ENCODE data around the gene PPP6R3.

Gene PPP6R3

DNA sequence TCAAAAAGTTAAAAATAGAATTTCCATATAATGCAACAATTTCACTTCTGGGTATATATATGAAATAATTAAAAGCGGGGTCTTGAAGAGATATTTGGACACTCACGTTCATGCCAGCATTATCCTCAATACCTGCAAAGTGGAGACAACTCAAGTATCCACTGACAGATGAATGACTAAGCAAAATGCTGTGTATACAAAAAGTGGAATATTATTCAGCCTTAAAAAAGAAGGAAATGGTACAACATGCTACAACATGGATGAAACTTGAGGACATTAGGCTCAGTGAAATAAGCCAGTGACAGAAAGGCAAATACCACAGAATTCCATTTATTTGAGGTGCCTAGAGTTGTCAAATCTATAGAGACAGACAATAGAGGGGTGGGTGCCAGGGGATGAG is 161.3 kb downstream of the PPP6R3 start:
- TF ChIP-seq TAF1 (IDR thresholded peaks at IDR 0.05; ENCODE audit: borderline replicate concordance, insufficient read depth, low read length): no peak
- TF ChIP-seq FOXP2 (optimal IDR thresholded peaks at IDR 0.05; ENCODE audit: borderline replicate concordance, extremely low read depth, extremely low read length, insufficient read depth): no peak
- no peak for TF ChIP-seq POLR2AphosphoS5 (IDR thresholded peaks at IDR 0.05; ENCODE audit: low read depth, low read length)
- TF ChIP-seq, protein P1, sequence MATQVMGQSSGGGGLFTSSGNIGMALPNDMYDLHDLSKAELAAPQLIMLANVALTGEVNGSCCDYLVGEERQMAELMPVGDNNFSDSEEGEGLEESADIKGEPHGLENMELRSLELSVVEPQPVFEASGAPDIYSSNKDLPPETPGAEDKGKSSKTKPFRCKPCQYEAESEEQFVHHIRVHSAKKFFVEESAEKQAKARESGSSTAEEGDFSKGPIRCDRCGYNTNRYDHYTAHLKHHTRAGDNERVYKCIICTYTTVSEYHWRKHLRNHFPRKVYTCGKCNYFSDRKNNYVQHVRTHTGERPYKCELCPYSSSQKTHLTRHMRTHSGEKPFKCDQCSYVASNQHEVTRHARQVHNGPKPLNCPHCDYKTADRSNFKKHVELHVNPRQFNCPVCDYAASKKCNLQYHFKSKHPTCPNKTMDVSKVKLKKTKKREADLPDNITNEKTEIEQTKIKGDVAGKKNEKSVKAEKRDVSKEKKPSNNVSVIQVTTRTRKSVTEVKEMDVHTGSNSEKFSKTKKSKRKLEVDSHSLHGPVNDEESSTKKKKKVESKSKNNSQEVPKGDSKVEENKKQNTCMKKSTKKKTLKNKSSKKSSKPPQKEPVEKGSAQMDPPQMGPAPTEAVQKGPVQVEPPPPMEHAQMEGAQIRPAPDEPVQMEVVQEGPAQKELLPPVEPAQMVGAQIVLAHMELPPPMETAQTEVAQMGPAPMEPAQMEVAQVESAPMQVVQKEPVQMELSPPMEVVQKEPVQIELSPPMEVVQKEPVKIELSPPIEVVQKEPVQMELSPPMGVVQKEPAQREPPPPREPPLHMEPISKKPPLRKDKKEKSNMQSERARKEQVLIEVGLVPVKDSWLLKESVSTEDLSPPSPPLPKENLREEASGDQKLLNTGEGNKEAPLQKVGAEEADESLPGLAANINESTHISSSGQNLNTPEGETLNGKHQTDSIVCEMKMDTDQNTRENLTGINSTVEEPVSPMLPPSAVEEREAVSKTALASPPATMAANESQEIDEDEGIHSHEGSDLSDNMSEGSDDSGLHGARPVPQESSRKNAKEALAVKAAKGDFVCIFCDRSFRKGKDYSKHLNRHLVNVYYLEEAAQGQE (IDR thresholded peaks at IDR 0.05; ENCODE audit: insufficient read depth in 1 of 2, low read depth in 2 of 2, low read length in 2 of 2): no peak
- no peak for TF ChIP-seq SIN3A (IDR thresholded peaks at IDR 0.05; ENCODE audit: borderline replicate concordance, insufficient read depth, low read length)

GRCh38 chr11:68632802-68633201 is 172.2 kb downstream of the PPP6R3 start:
- no peak for TF ChIP-seq SIN3A (IDR thresholded peaks at IDR 0.05; ENCODE audit: borderline replicate concordance, insufficient read depth, low read length)
- no peak for TF ChIP-seq POLR2AphosphoS5 (IDR thresholded peaks at IDR 0.05; ENCODE audit: low read depth, low read length)
- TF ChIP-seq, protein P1 (IDR thresholded peaks at IDR 0.05; ENCODE audit: insufficient read depth in 1 of 2, low read depth in 2 of 2, low read length in 2 of 2): no peak
- TF ChIP-seq FOXP2 (optimal IDR thresholded peaks at IDR 0.05; ENCODE audit: borderline replicate concordance, extremely low read depth, extremely low read length, insufficient read depth): no peak
- TF ChIP-seq TAF1 (IDR thresholded peaks at IDR 0.05; ENCODE audit: borderline replicate concordance, insufficient read depth, low read length): no peak

GRCh38 chr11:68641880-68642279 is 181.3 kb downstream of the PPP6R3 start:
- TF ChIP-seq SIN3A (IDR thresholded peaks at IDR 0.05; ENCODE audit: borderline replicate concordance, insufficient read depth, low read length) (no peak), POLR2AphosphoS5 (IDR thresholded peaks at IDR 0.05; ENCODE audit: low read depth, low read length) (no peak), FOXP2 (optimal IDR thresholded peaks at IDR 0.05; ENCODE audit: borderline replicate concordance, extremely low read depth, extremely low read length, insufficient read depth) (no peak)
- TF ChIP-seq, protein P1 (IDR thresholded peaks at IDR 0.05; ENCODE audit: insufficient read depth in 1 of 2, low read depth in 2 of 2, low read length in 2 of 2): no peak

DNA sequence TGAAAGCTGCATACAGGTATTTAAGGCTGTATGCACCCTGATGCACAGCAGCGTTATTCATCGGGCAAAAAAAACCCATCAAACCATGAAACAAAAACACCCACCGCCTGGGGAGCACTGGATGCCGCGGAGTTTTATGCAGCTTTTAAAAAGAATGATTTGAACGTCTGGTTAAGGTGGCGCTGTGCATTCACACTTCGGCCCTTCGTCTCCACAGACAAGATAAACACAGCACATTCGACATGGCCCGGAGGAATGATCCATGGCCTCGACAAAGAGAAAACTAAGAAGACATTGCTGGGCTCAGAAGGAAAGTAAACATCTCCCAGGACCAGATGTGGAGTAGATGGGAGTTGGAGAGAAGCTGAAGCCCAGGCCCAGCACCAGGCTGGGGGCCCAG is 183.0 kb downstream of the PPP6R3 start:
- TF ChIP-seq, protein P1 (IDR thresholded peaks at IDR 0.05; ENCODE audit: insufficient read depth in 1 of 2, low read depth in 2 of 2, low read length in 2 of 2): no peak
- TF ChIP-seq SIN3A (IDR thresholded peaks at IDR 0.05; ENCODE audit: borderline replicate concordance, insufficient read depth, low read length) (no peak), FOXP2 (optimal IDR thresholded peaks at IDR 0.05; ENCODE audit: borderline replicate concordance, extremely low read depth, extremely low read length, insufficient read depth) (no peak), TAF1 (IDR thresholded peaks at IDR 0.05; ENCODE audit: borderline replicate concordance, insufficient read depth, low read length) (no peak), POLR2AphosphoS5 (IDR thresholded peaks at IDR 0.05; ENCODE audit: low read depth, low read length) (no peak)

GRCh38 chr11:68646832-68647231 is 186.3 kb downstream of the PPP6R3 start:
- no peak for TF ChIP-seq POLR2AphosphoS5 (IDR thresholded peaks at IDR 0.05; ENCODE audit: low read depth, low read length)
